Endothelial cell of umbilical vein (primary cell): Measurements from ENCODE around the gene EIF4A3. TPM values are rescaled to one million over a fixed set of nuclear protein-coding genes. Genes with fewer than 3 reads are reported as not detected.

Experiments
- BruUV-seq: library from RNA; stranded (reverse); fragments of 400-500 nt; replicated peaks from 2 replicates; lab custom pipeline; 2021; lab: Mats Ljungman, UMichigan
- CTCF ChIA-PET: fragments of 300-600, 350-600 bp; sonication (Branson Sonifier 250); formaldehyde crosslinking; loops from one replicate; lab custom pipeline; 2021; ENCODE audit warnings: antibody characterized with exemption, inconsistent platforms; lab: Charles Lee
- POLR2A ChIA-PET: fragments of 300-600, 350-600 bp; sonication (Branson Sonifier 250); formaldehyde crosslinking; loops from one replicate; lab custom pipeline; 2021; ENCODE audit warnings: antibody characterized with exemption, inconsistent platforms; lab: Charles Lee
- DNase-seq: peaks from one replicate; pipeline ENCODE4 v3.0.0-alpha.2; 2011; ENCODE audit warnings: low read depth, low spot score
- FAIRE-seq: peaks from 2 replicates; lab custom pipeline; 2011; peaks lifted over from hg19 to GRCh38; lab: Jason Lieb, UNC
- H2AFZ ChIP-seq: 2 replicates; pipeline ENCODE4 v1.6.0; 2012; ENCODE audit warnings: low read depth, low read length, control low read depth, inconsistent platforms
- H3K27ac ChIP-seq: 2 replicates; pipeline ENCODE4 v1.5.1; 2011; ENCODE audit warnings: low read depth, mild to moderate bottlenecking, control low read depth, low read length, moderate library complexity; ENCODE audit not compliant: insufficient read depth
- H3K27me3 ChIP-seq, 2 experiments: 2 replicates each; pipeline versions ENCODE4 v1.6.0 to v1.6.1; 2011; ENCODE audit warnings: low read length in 2 of 2, mixed read lengths in 1 of 2; ENCODE audit not compliant: control insufficient read depth in 2 of 2, insufficient read depth in 2 of 2
- H3K36me3 ChIP-seq, 2 experiments: 2 replicates in 1 of 2; 3 replicates in 1 of 2; pipeline ENCODE4 v1.5.1; 2011; ENCODE audit warnings: low read length in 2 of 2, mild to moderate bottlenecking in 1 of 2, moderate library complexity in 1 of 2; ENCODE audit not compliant: control insufficient read depth in 2 of 2, insufficient read depth in 2 of 2; ENCODE audit errors: extremely low read depth in 1 of 2
- H3K4me1 ChIP-seq: 3 replicates; pipeline ENCODE4 v1.5.1; 2011; ENCODE audit warnings: mild to moderate bottlenecking, low read length; ENCODE audit not compliant: control insufficient read depth, insufficient read depth; ENCODE audit errors: extremely low read depth
- H3K4me2 ChIP-seq: 2 replicates; pipeline ENCODE4 v1.6.1; 2011; ENCODE audit warnings: low read length, control low read depth, mixed read lengths; ENCODE audit not compliant: insufficient read depth
- H3K4me3 ChIP-seq, 3 experiments: fragments of 200-600 bp in 1 of 3; sonication (generic), shearing (Covaris generic) in 1 of 3; replicated peaks in 1 of 3; 2 replicates each; pipeline ENCODE4 v1.5.1; 2011 to 2016; ENCODE audit warnings: control low read depth in 3 of 3, low read length in 3 of 3, mild to moderate bottlenecking in 2 of 3, inconsistent platforms in 1 of 3, low read depth in 1 of 3, moderate library complexity in 1 of 3; ENCODE audit not compliant: insufficient read depth in 1 of 3
- H3K79me2 ChIP-seq: 2 replicates; pipeline ENCODE4 v1.6.0; 2012; ENCODE audit warnings: low read length, inconsistent platforms; ENCODE audit not compliant: control insufficient read depth, insufficient read depth
- H3K9ac ChIP-seq: replicated peaks from 2 replicates; pipeline ENCODE3; 2011; ENCODE audit warnings: low read length, control low read depth; ENCODE audit not compliant: insufficient read depth; ENCODE audit errors: extremely low read depth
- H3K9me1 ChIP-seq: replicated peaks from 3 replicates; pipeline ENCODE4 v1.6.0; 2011; ENCODE audit warnings: mild to moderate bottlenecking, low read length; ENCODE audit not compliant: control insufficient read depth, insufficient read depth; ENCODE audit errors: extremely low read depth
- H3K9me3 ChIP-seq: replicated peaks from 2 replicates; pipeline ENCODE4 v1.5.1; 2012; ENCODE audit warnings: low read length, inconsistent platforms; ENCODE audit not compliant: control insufficient read depth, insufficient read depth
- H4K20me1 ChIP-seq: replicated peaks from 2 replicates; pipeline ENCODE3; 2011; ENCODE audit warnings: mild to moderate bottlenecking, low read length; ENCODE audit not compliant: control insufficient read depth, insufficient read depth; ENCODE audit errors: extremely low read depth
- EZH2 ChIP-seq: IDR thresholded peaks from 2 replicates; pipeline ENCODE4 v1.6.1; 2012; ENCODE audit warnings: borderline replicate concordance, low read depth, mild to moderate bottlenecking, moderate library complexity, low read length, inconsistent platforms; ENCODE audit not compliant: severe bottlenecking
- FOS ChIP-seq: IDR thresholded peaks from 2 replicates; pipeline ENCODE4 v1.6.1; 2011; ENCODE audit warnings: mild to moderate bottlenecking, low read length, moderate library complexity, borderline replicate concordance; ENCODE audit not compliant: insufficient read depth
- GATA2 ChIP-seq: IDR thresholded peaks from 2 replicates; pipeline ENCODE4 v1.7.0; 2011; ENCODE audit warnings: low read depth, mild to moderate bottlenecking, moderate library complexity, mixed read lengths, low read length; ENCODE audit not compliant: insufficient read length, insufficient read depth
- JUN ChIP-seq: IDR thresholded peaks from 2 replicates; pipeline ENCODE4 v1.6.1; 2011; ENCODE audit warnings: borderline replicate concordance, low read depth; ENCODE audit not compliant: insufficient read length, insufficient read depth
- MYC ChIP-seq: IDR thresholded peaks from one replicate; pipeline ENCODE4 v1.6.1; 2011; ENCODE audit warnings: mild to moderate bottlenecking, low read depth, low read length
- POLR2A ChIP-seq: IDR thresholded peaks from 2 replicates; pipeline ENCODE4 v1.6.1; 2012; ENCODE audit warnings: low read depth, mild to moderate bottlenecking, control low read depth, low read length
- POLR2AphosphoS5 ChIP-seq: IDR thresholded peaks from 2 replicates; pipeline ENCODE4 v1.6.1; 2012; ENCODE audit warnings: low read depth, mild to moderate bottlenecking, control low read depth, low read length, moderate library complexity; ENCODE audit not compliant: insufficient read depth
- dilution Hi-C: fragments of 300-500 bp; cut with MboI; formaldehyde crosslinking; loops from one replicate; pipeline ENCODE4 v1.15.0; 2019; ENCODE audit warnings: low sequenced_read_pairs; ENCODE audit not compliant: extremely low pct_ligation_motif_present
- intact Hi-C: fragments of 100-400 bp; cut with micrococcal nuclease; formaldehyde crosslinking; loops from one replicate; pipeline ENCODE4 v1.10.0; 2022
- polyA plus RNA-seq, 4 experiments: library from polyadenylated mRNA; depleted of rRNA in 3 of 4; stranded (reverse) in 3 of 4; unstranded in 1 of 4; fragments of >200 nt; gene quantifications; 2 replicates each; pipeline versions ENCODE4 v1.2.1 to v1.2.3, GENCODE V29; 2011 to 2012; ENCODE audit warnings: missing spikeins in 1 of 4
- total RNA-seq: library from RNA; stranded (reverse); gene quantifications from 2 replicates; pipeline ENCODE4 v1.2.3, GENCODE V29; 2021
- TF ChIP-seq, protein P1 (sequence below), 2 donors: IDR thresholded peaks; 1 replicate in 1 of 2; 2 replicates in 1 of 2; pipeline ENCODE4 v1.5.1; 2011; ENCODE audit warnings: low read length in 2 of 2, mild to moderate bottlenecking in 2 of 2, moderate library complexity in 2 of 2, control low read depth in 1 of 2, inconsistent platforms in 1 of 2, low read depth in 1 of 2; ENCODE audit not compliant: insufficient read depth in 1 of 2; ENCODE audit errors: extremely low read depth in 1 of 2
- TF ChIP-seq, protein P2 (sequence below): IDR thresholded peaks from 2 replicates; pipeline ENCODE4 v1.6.1; 2011; ENCODE audit not compliant: insufficient read depth, insufficient read length

Gene EIF4A3
- total and polyA plus RNA-seq, 2 donors (not counting 3 experiments of a cell fraction or from before 2014, with no cell fraction given): 90.4 to 94.5 TPM

DNA sequence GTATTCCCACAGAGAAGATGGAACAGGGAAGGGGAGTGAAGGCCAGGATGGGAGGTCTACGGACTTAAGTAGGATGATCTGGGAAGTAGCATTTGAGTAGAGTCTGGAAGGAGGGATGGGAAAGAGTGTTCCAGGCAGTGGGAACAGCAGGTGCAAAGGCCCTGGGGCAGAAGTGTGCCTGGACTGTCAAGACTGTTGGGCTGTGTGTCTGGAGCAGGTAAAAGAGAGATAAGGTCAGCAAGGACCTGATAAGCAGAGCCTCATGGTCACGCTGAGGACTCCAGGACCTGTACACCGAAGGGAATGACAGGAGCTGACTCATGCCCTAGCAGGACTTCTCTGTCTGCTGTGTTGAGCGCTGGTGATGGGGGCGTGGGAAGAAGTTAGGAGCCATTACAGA, 22.2 kb upstream of the EIF4A3 start:
- Histone ChIP-seq H3K27me3 (peaks cover 0 to 4% of the 10 kb centered on the region in 2 experiments), H3K27ac (no peak overlapping the region), H3K9me3 (no peaks in the 10 kb centered on the region), H2AFZ (no peak overlapping the region), H3K4me1 (no peaks in the 10 kb centered on the region), H3K36me3 (no peaks in the 10 kb centered on the region), H4K20me1 (no peaks in the 10 kb centered on the region), H3K4me3 (no peak overlapping the region), H3K9me1 (no peaks in the 10 kb centered on the region), H3K9ac (no peak overlapping the region), H3K4me2 (no peak overlapping the region), H3K79me2 (no peaks in the 10 kb centered on the region)
- ChIA-PET POLR2A (no interaction called here), CTCF (interaction anchor here (1.2 kb wide), 1 partner anchor 12 kb away, joined by 3 read pairs; no protein-coding TSS in a partner anchor)
- TF ChIP-seq GATA2 (no peak), EZH2 (no peak), MYC (no peak), POLR2A (no peak), JUN (no peak), FOS (no peak), POLR2AphosphoS5 (no peak)
- TF ChIP-seq, protein P1, sequence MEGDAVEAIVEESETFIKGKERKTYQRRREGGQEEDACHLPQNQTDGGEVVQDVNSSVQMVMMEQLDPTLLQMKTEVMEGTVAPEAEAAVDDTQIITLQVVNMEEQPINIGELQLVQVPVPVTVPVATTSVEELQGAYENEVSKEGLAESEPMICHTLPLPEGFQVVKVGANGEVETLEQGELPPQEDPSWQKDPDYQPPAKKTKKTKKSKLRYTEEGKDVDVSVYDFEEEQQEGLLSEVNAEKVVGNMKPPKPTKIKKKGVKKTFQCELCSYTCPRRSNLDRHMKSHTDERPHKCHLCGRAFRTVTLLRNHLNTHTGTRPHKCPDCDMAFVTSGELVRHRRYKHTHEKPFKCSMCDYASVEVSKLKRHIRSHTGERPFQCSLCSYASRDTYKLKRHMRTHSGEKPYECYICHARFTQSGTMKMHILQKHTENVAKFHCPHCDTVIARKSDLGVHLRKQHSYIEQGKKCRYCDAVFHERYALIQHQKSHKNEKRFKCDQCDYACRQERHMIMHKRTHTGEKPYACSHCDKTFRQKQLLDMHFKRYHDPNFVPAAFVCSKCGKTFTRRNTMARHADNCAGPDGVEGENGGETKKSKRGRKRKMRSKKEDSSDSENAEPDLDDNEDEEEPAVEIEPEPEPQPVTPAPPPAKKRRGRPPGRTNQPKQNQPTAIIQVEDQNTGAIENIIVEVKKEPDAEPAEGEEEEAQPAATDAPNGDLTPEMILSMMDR (IDR thresholded peaks at IDR 0.05; ENCODE audit: extremely low read depth in 1 of 2, insufficient read depth in 1 of 2, low read depth in 1 of 2, low read length in 2 of 2): no peak
- TF ChIP-seq, protein P2, sequence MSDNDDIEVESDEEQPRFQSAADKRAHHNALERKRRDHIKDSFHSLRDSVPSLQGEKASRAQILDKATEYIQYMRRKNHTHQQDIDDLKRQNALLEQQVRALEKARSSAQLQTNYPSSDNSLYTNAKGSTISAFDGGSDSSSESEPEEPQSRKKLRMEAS: no peak
- intact Hi-C loops: no loop called here
- FAIRE-seq (no peak), DNase-seq (no peak)
- dilution Hi-C loops: no loop called here
- no TSS peak for BruUV-seq
